PFSK-1 (cell line): Measurements from ENCODE around the gene KLF13.

ENCODE experiments used
- FOXP2 ChIP-seq: optimal IDR thresholded peaks from 2 replicates; pipeline ENCODE3; 2011; ENCODE audit warnings: borderline replicate concordance, control low read depth, inconsistent platforms; ENCODE audit not compliant: insufficient read depth; ENCODE audit errors: extremely low read length, extremely low read depth
- POLR2AphosphoS5 ChIP-seq: IDR thresholded peaks from 2 replicates; pipeline ENCODE4 v1.6.1; 2012; ENCODE audit warnings: low read depth, mild to moderate bottlenecking, control low read depth, low read length, moderate library complexity
- REST ChIP-seq, 2 experiments: IDR thresholded peaks; 2 replicates each; pipeline versions ENCODE4 v1.6.1 to v1.8.0; 2011 to 2012; ENCODE audit warnings: low read depth in 2 of 2, low read length in 2 of 2, control low read depth in 1 of 2, inconsistent platforms in 1 of 2, mild to moderate bottlenecking in 1 of 2, moderate library complexity in 1 of 2; ENCODE audit not compliant: insufficient read depth in 1 of 2
- SIN3A ChIP-seq: IDR thresholded peaks from 2 replicates; pipeline ENCODE4 v1.6.1; 2012; ENCODE audit warnings: mild to moderate bottlenecking, low read length, moderate library complexity, borderline replicate concordance; ENCODE audit not compliant: insufficient read depth
- TAF1 ChIP-seq: IDR thresholded peaks from 2 replicates; pipeline ENCODE4 v1.6.1; 2012; ENCODE audit warnings: low read length, control low read depth, borderline replicate concordance; ENCODE audit not compliant: insufficient read depth

Gene KLF13

GRCh38 chr15:31357148-31357547 is 30.5 kb downstream of the KLF13 start:
- TF ChIP-seq TAF1 (no peak), FOXP2 (no peak), POLR2AphosphoS5 (no peak), REST (IDR thresholded peaks at IDR 0.05; ENCODE audit: insufficient read depth in 1 of 2, low read depth in 2 of 2, low read length in 2 of 2) (no peak), SIN3A (no peak)

GRCh38 chr15:31358163-31358562 is 31.5 kb downstream of the KLF13 start:
- TF ChIP-seq REST (IDR thresholded peaks at IDR 0.05; ENCODE audit: insufficient read depth in 1 of 2, low read depth in 2 of 2, low read length in 2 of 2) (no peak), FOXP2 (no peak), POLR2AphosphoS5 (no peak), SIN3A (no peak), TAF1 (no peak)

- TF ChIP-seq FOXP2 = no peak
- no peak for TF ChIP-seq POLR2AphosphoS5
- no peak for TF ChIP-seq REST (IDR thresholded peaks at IDR 0.05; ENCODE audit: insufficient read depth in 1 of 2, low read depth in 2 of 2, low read length in 2 of 2)
- no peak for TF ChIP-seq TAF1
- no peak for TF ChIP-seq SIN3A
These were observed 32.5 kb downstream of the KLF13 start for GRCh38 chr15:31358957-31359701.

- no peak for TF ChIP-seq TAF1
- no peak for TF ChIP-seq SIN3A
- TF ChIP-seq FOXP2 = no peak
- TF ChIP-seq REST (IDR thresholded peaks at IDR 0.05; ENCODE audit: insufficient read depth in 1 of 2, low read depth in 2 of 2, low read length in 2 of 2) = no peak
- TF ChIP-seq POLR2AphosphoS5 = no peak
These were observed 33.1 kb downstream of the KLF13 start for GRCh38 chr15:31359702-31360111.

GRCh38 chr15:31360158-31360561 is 33.5 kb downstream of the KLF13 start:
- TF ChIP-seq POLR2AphosphoS5 (no peak), FOXP2 (no peak), REST (IDR thresholded peaks at IDR 0.05; ENCODE audit: insufficient read depth in 1 of 2, low read depth in 2 of 2, low read length in 2 of 2) (no peak), TAF1 (no peak), SIN3A (no peak)
